Measurements from ENCODE around the gene KIAA0586. TPM values are rescaled to one million over a fixed set of nuclear protein-coding genes. Genes with fewer than 3 reads are reported as not detected.

Gene KIAA0586
- total RNA-seq, 1 donor from 2014 or later: 20.1 TPM

- Histone ChIP-seq H4K20me1 (ENCODE audit: insufficient read depth, low read length) (no peaks in the 10 kb centered on the region), H3K36me3 (ENCODE audit: insufficient read depth, low read length) (peaks cover 2% of the 10 kb centered on the region), H3K4me3 (ENCODE audit: insufficient read depth, low read depth, low read length) (no peak overlapping the region), H3K79me2 (ENCODE audit: insufficient read depth, low read length) (no peaks in the 10 kb centered on the region), H3K9ac (ENCODE audit: low read length) (no peak overlapping the region), H3K9me3 (ENCODE audit: insufficient read depth, low read depth, low read length) (no peaks in the 10 kb centered on the region), H3K4me2 (ENCODE audit: low read length) (no peak overlapping the region), H3K27ac (ENCODE audit: low read depth, low read length) (no peak overlapping the region), H2AFZ (ENCODE audit: low read depth, low read length) (no peak overlapping the region), H3K27me3 (ENCODE audit: insufficient read depth, low read length) (no peaks in the 10 kb centered on the region), H3K4me1 (ENCODE audit: insufficient read depth, low read length) (no peaks in the 10 kb centered on the region)
- Mint-ChIP-seq H3K9me3 (ENCODE audit: unreplicated experiment) (no peaks in the 10 kb centered on the region), H3K27ac (ENCODE audit: unreplicated experiment) (no peak overlapping the region), H3K4me3 (ENCODE audit: unreplicated experiment) (no peak overlapping the region), H3K36me3 (ENCODE audit: low read depth, unreplicated experiment) (peaks cover 5% of the 10 kb centered on the region), H3K4me1 (ENCODE audit: low read depth, unreplicated experiment) (peaks cover 7% of the 10 kb centered on the region), H3K27me3 (ENCODE audit: low read depth, unreplicated experiment) (no peaks in the 10 kb centered on the region)
- no peak for TF ChIP-seq CTCF (IDR thresholded peaks at IDR 0.05; ENCODE audit: insufficient read depth, low read depth, low read length)
- DNase-seq (ENCODE audit: low read depth) (no peak), FAIRE-seq (no peak)
These were observed 114.1 kb downstream of the KIAA0586 start for GRCh38 chr14:58541633-58542022.

- H2AFZ ChIP-seq (ENCODE audit: low read depth, low read length): no peak overlapping the region
- H3K4me1 ChIP-seq (ENCODE audit: insufficient read depth, low read length): no peaks in the 10 kb centered on the region
- H3K36me3 ChIP-seq (ENCODE audit: insufficient read depth, low read length): peaks cover 2% of the 10 kb centered on the region
- no peaks in the 10 kb centered on the region for H3K9me3 ChIP-seq (ENCODE audit: insufficient read depth, low read depth, low read length)
- FAIRE-seq (no peak), DNase-seq (ENCODE audit: low read depth) (no peak)
- H3K4me1 Mint-ChIP-seq (ENCODE audit: low read depth, unreplicated experiment): peaks cover 7% of the 10 kb centered on the region
- no peaks in the 10 kb centered on the region for H3K79me2 ChIP-seq (ENCODE audit: insufficient read depth, low read length)
- H3K4me3 ChIP-seq (ENCODE audit: insufficient read depth, low read depth, low read length): no peak overlapping the region
- H3K4me3 Mint-ChIP-seq (ENCODE audit: unreplicated experiment): no peak overlapping the region
- H3K9ac ChIP-seq (ENCODE audit: low read length): no peak overlapping the region
- H3K9me3 Mint-ChIP-seq (ENCODE audit: unreplicated experiment): no peaks in the 10 kb centered on the region
- H3K27ac ChIP-seq (ENCODE audit: low read depth, low read length): no peak overlapping the region
- no peak overlapping the region for H3K27ac Mint-ChIP-seq (ENCODE audit: unreplicated experiment)
- H3K27me3 Mint-ChIP-seq (ENCODE audit: low read depth, unreplicated experiment): no peaks in the 10 kb centered on the region
- H4K20me1 ChIP-seq (ENCODE audit: insufficient read depth, low read length): no peaks in the 10 kb centered on the region
- H3K27me3 ChIP-seq (ENCODE audit: insufficient read depth, low read length): no peaks in the 10 kb centered on the region
- no peak overlapping the region for H3K4me2 ChIP-seq (ENCODE audit: low read length)
- H3K36me3 Mint-ChIP-seq (ENCODE audit: low read depth, unreplicated experiment): peaks cover 5% of the 10 kb centered on the region
- TF ChIP-seq EZH2 (IDR thresholded peaks at IDR 0.05; ENCODE audit: insufficient read depth, low read length) (no peak), CTCF (IDR thresholded peaks at IDR 0.05; ENCODE audit: insufficient read depth, low read depth, low read length) (no peak)
These were observed 115.7 kb downstream of the KIAA0586 start for GRCh38 chr14:58543253-58543652.

GRCh38 chr14:58547649-58548048 lies 120.1 kb downstream of the KIAA0586 start:
- peaks cover 5% of the 10 kb centered on the region for H3K36me3 Mint-ChIP-seq (ENCODE audit: low read depth, unreplicated experiment)
- FAIRE-seq: no peak

More at GRCh38 chr14:58547649-58548048, 120.1 kb downstream of the KIAA0586 start:
- Histone ChIP-seq H3K9me3 (ENCODE audit: insufficient read depth, low read depth, low read length) (no peaks in the 10 kb centered on the region), H3K27ac (ENCODE audit: low read depth, low read length) (no peak overlapping the region), H3K4me2 (ENCODE audit: low read length) (no peak overlapping the region), H3K4me3 (ENCODE audit: insufficient read depth, low read depth, low read length) (no peak overlapping the region), H3K79me2 (ENCODE audit: insufficient read depth, low read length) (no peaks in the 10 kb centered on the region), H2AFZ (ENCODE audit: low read depth, low read length) (no peak overlapping the region), H3K27me3 (ENCODE audit: insufficient read depth, low read length) (no peaks in the 10 kb centered on the region), H3K36me3 (ENCODE audit: insufficient read depth, low read length) (no peaks in the 10 kb centered on the region), H4K20me1 (ENCODE audit: insufficient read depth, low read length) (no peaks in the 10 kb centered on the region), H3K9ac (ENCODE audit: low read length) (no peak overlapping the region), H3K4me1 (ENCODE audit: insufficient read depth, low read length) (no peaks in the 10 kb centered on the region)
- H3K9me3 Mint-ChIP-seq (ENCODE audit: unreplicated experiment): no peaks in the 10 kb centered on the region
- H3K27ac Mint-ChIP-seq (ENCODE audit: unreplicated experiment): no peak overlapping the region
- no peak for TF ChIP-seq EZH2 (IDR thresholded peaks at IDR 0.05; ENCODE audit: insufficient read depth, low read length)
- TF ChIP-seq CTCF (IDR thresholded peaks at IDR 0.05; ENCODE audit: insufficient read depth, low read depth, low read length): no peak
- H3K27me3 Mint-ChIP-seq (ENCODE audit: low read depth, unreplicated experiment): no peaks in the 10 kb centered on the region
- no peak overlapping the region for H3K4me3 Mint-ChIP-seq (ENCODE audit: unreplicated experiment)
- H3K4me1 Mint-ChIP-seq (ENCODE audit: low read depth, unreplicated experiment): peaks cover 7% of the 10 kb centered on the region
- DNase-seq (ENCODE audit: low read depth): no peak
